Karpas-422 (cell line): ENCODE data around the gene TUBB3. TPM values are rescaled to one million over a fixed set of nuclear protein-coding genes. Genes with fewer than 3 reads are reported as not detected.

Source experiments
- total RNA-seq: library from RNA; depleted of rRNA; stranded (reverse); fragments of >200 nt; shearing (Covaris generic); gene quantifications from 2 replicates; pipeline ENCODE4 v1.2.3, GENCODE V29; 2014; ENCODE audit warnings: low replicate concordance; rRNA removed

Gene TUBB3
- total RNA-seq, 1 experiment from 2014 or later: 210 TPM

Other genes with a start within 250 kb of the TUBB3 start
- gene CDK10, start 236.7 kb upstream of the TUBB3 start, total RNA-seq: 25.6 and 61.6 TPM in 2 replicates
- gene SPATA2L, start 221.6 kb upstream of the TUBB3 start, total RNA-seq: 4.7 and 14.8 TPM in 2 replicates
- 4.8 and 5.6 TPM in 2 replicates for gene VPS9D1, start 202.4 kb upstream of the TUBB3 start, total RNA-seq
- gene ZNF276, start 201.8 kb upstream of the TUBB3 start, total RNA-seq: 21.8 and 41.5 TPM in 2 replicates
- gene FANCA, start 106.7 kb upstream of the TUBB3 start, total RNA-seq: 49.3 and 57.3 TPM in 2 replicates
- gene SPIRE2, start 94.9 kb upstream of the TUBB3 start, total RNA-seq: 1.0 TPM in 2 replicates
- 71.8 and 125 TPM in 2 replicates for gene TCF25, start 49.8 kb upstream of the TUBB3 start, total RNA-seq
- gene MC1R, start 4.5 kb upstream of the TUBB3 start, total RNA-seq: 3.2 and 4.8 TPM in 2 replicates
- 125 and 219 TPM in 2 replicates for gene DEF8, start 25.4 kb downstream of the TUBB3 start, total RNA-seq
- gene DBNDD1, start 96.1 kb downstream of the TUBB3 start, total RNA-seq: 0.43 TPM in 1 of 2 replicates, not detected in the other
- not detected in 2 replicates for gene PRDM7, start 154.0 kb downstream of the TUBB3 start, total RNA-seq